Prostate gland (tissue), 2 donors: Measurements from ENCODE around the gene ABHD2. TPM values are rescaled to one million over a fixed set of nuclear protein-coding genes. Genes with fewer than 3 reads are reported as not detected.
A peak's percentile ranks its signal among the peaks of the same experiment; 100 is the strongest.
"Not testable (repeated sequence)": the region's sequence is repeated elsewhere in the genome, so short reads cannot be mapped to it uniquely, and the experiment has no call there.

Experiments
- DNase-seq: peaks from one replicate; pipeline ENCODE4 v3.0.0-alpha.2; 2019; ENCODE audit warnings: low spot score
- H3K27ac ChIP-seq, 2 donors: fragments of 200-600 bp; sonication (generic); 2 replicates each; pipeline ENCODE4 v1.5.1; 2017 to 2019
- H3K27me3 ChIP-seq: fragments of 200-600 bp; sonication (generic); replicated peaks from 2 replicates; pipeline ENCODE4 v1.5.1; 2019; ENCODE audit not compliant: insufficient read depth
- H3K36me3 ChIP-seq, 2 donors: fragments of 200-600 bp; sonication (generic); 1 replicate in 1 of 2; 2 replicates in 1 of 2; pipeline versions ENCODE4 v1.5.1 to v1.8.1; 2017 to 2019
- H3K4me1 ChIP-seq: fragments of 200-600 bp; sonication (generic); replicated peaks from 2 replicates; pipeline ENCODE4 v1.5.1; 2019
- H3K4me3 ChIP-seq, 2 donors: fragments of 200-600 bp; sonication (generic); 2 replicates each; pipeline ENCODE4 v1.5.1; 2017 to 2019
- H3K9me3 ChIP-seq: fragments of 200-600 bp; sonication (generic); 2 replicates; pipeline ENCODE4 v1.5.1; 2017
- CTCF ChIP-seq, 4 experiments: fragments of 200-600 bp in 2 of 4; fragments of 450-650 bp in 2 of 4; sonication (generic) in 2 of 4; IDR thresholded peaks; 1 replicate in 3 of 4; 2 replicates in 1 of 4; pipeline ENCODE4 v1.5.1; 2016 to 2019; ENCODE audit warnings: antibody characterized with exemption in 4 of 4, mild to moderate bottlenecking in 2 of 4, moderate library complexity in 2 of 4
- POLR2A ChIP-seq: fragments of 450-650 bp; IDR thresholded peaks from one replicate; pipeline ENCODE4 v1.6.1; 2016; ENCODE audit warnings: antibody characterized with exemption, mild to moderate bottlenecking
- POLR2AphosphoS5 ChIP-seq: sonication (generic); formaldehyde crosslinking; IDR thresholded peaks from one replicate; pipeline ENCODE4 v1.6.1; 2017; ENCODE audit warnings: antibody characterized with exemption
- WGBS: methylation state at CpG from one replicate; pipeline ENCODE4 v1.1.5; 2018; 5-methylcytosine and 5-hydroxymethylcytosine counted together
- intact Hi-C: fragments of 100-400 bp; cut with DNase I; formaldehyde crosslinking; loops from one replicate; pipeline ENCODE4 v1.14.2; 2022
- total RNA-seq, 2 donors: library from RNA; depleted of rRNA; stranded (reverse); fragments of >200 nt; gene quantifications; one replicate each; pipeline ENCODE4 v1.1.0, GENCODE V29; 2016

Gene ABHD2
- total RNA-seq, 2 donors from 2014 or later: 111 to 253 TPM

GRCh38 chr15:89078851-89079810, 9.1 kb upstream of the ABHD2 start:
- Histone ChIP-seq H3K27me3 (no peaks in the 10 kb centered on the region), H3K4me1 (no peaks in the 10 kb centered on the region), H3K4me3 (no peak overlapping the region), H3K36me3 (no peaks in the 10 kb centered on the region), H3K27ac (no peak overlapping the region), H3K9me3 (no peaks in the 10 kb centered on the region)
- intact Hi-C loops: no loop called here
- TF ChIP-seq POLR2AphosphoS5 (no peak), CTCF (IDR thresholded peaks at IDR 0.05) (no peak), POLR2A (no peak)
- 94% methylated on average over 5 of the region's 5 CpGs for WGBS
- DNase-seq: no peak

- Histone ChIP-seq H3K36me3 (no peaks in the 10 kb centered on the region), H3K4me3 (no peak overlapping the region), H3K27me3 (no peaks in the 10 kb centered on the region), H3K27ac (no peak overlapping the region), H3K9me3 (no peaks in the 10 kb centered on the region), H3K4me1 (no peaks in the 10 kb centered on the region)
- TF ChIP-seq POLR2AphosphoS5 (no peak), CTCF (IDR thresholded peaks at IDR 0.05) (no peak), POLR2A (no peak)
- WGBS: 96% methylated on average over 1 of the region's 1 CpG
- no peak for DNase-seq
- intact Hi-C loops: no loop called here
Measured at GRCh38 chr15:89081878-89082277, 6.4 kb upstream of the ABHD2 start.

- H3K4me1 ChIP-seq: no peaks in the 10 kb centered on the region
- no peak overlapping the region for H3K4me3 ChIP-seq
- intact Hi-C loops: no loop called here
- no peak for DNase-seq
- no peak overlapping the region for H3K27ac ChIP-seq
- 99% methylated on average over 6 of the region's 6 CpGs for WGBS
- H3K27me3 ChIP-seq: no peaks in the 10 kb centered on the region
- H3K36me3 ChIP-seq: no peaks in the 10 kb centered on the region
- H3K9me3 ChIP-seq: no peaks in the 10 kb centered on the region
- TF ChIP-seq POLR2AphosphoS5 (no peak), POLR2A (no peak), CTCF (IDR thresholded peaks at IDR 0.05) (no peak)
Measured at GRCh38 chr15:89083246-89083645, 5.0 kb upstream of the ABHD2 start.

- no peaks in the 10 kb centered on the region for H3K36me3 ChIP-seq
- H3K27ac ChIP-seq: peak overlapping the region; percentile 15 to 92
- H3K27me3 ChIP-seq: no peaks in the 10 kb centered on the region
- TF ChIP-seq POLR2A (no peak), POLR2AphosphoS5 (no peak), CTCF (IDR thresholded peaks at IDR 0.05) (no peak)
- DNase-seq: no peak
- H3K9me3 ChIP-seq: no peaks in the 10 kb centered on the region
- no peak overlapping the region for H3K4me3 ChIP-seq
- 56% methylated on average over 4 of the region's 4 CpGs for WGBS
- peaks cover 3% of the 10 kb centered on the region for H3K4me1 ChIP-seq
- intact Hi-C loops: no loop called here
Measured at GRCh38 chr15:89085289-89085926, 2.8 kb upstream of the ABHD2 start.

- intact Hi-C loops: loop anchor here (2.0 kb wide), 1 partner anchor 59 kb away; no protein-coding TSS in a partner anchor
- peak overlapping the region; percentile 15 to 92 for H3K27ac ChIP-seq
- 64% methylated on average over 1 of the region's 1 CpG for WGBS
- DNase-seq, H3K9me3 ChIP-seq, H3K4me1 ChIP-seq, H3K4me3 ChIP-seq, H3K36me3 ChIP-seq, H3K27me3 ChIP-seq: not testable (repeated sequence)
Measured at GRCh38 chr15:89085933-89086332, 2.3 kb upstream of the ABHD2 start.

- intact Hi-C loops: loop anchor here (2.0 kb wide), 1 partner anchor 60 kb away; no protein-coding TSS in a partner anchor
- not testable (repeated sequence) for H3K36me3 ChIP-seq, H3K4me1 ChIP-seq, H3K9me3 ChIP-seq, H3K4me3 ChIP-seq, H3K27me3 ChIP-seq, DNase-seq
- 98% methylated on average over 5 of the region's 5 CpGs for WGBS
- peak overlapping the region; percentile 92 to 95 for H3K27ac ChIP-seq
Measured at GRCh38 chr15:89086390-89086789, 1.9 kb upstream of the ABHD2 start.
